PFSK-1 (cell line): Measurements from ENCODE around the gene PRPF8.

Experiments used
- FOXP2 ChIP-seq: optimal IDR thresholded peaks from 2 replicates; pipeline ENCODE3; 2011; ENCODE audit warnings: borderline replicate concordance, control low read depth, inconsistent platforms; ENCODE audit not compliant: insufficient read depth; ENCODE audit errors: extremely low read length, extremely low read depth
- POLR2AphosphoS5 ChIP-seq: IDR thresholded peaks from 2 replicates; pipeline ENCODE4 v1.6.1; 2012; ENCODE audit warnings: low read depth, mild to moderate bottlenecking, control low read depth, low read length, moderate library complexity
- SIN3A ChIP-seq: IDR thresholded peaks from 2 replicates; pipeline ENCODE4 v1.6.1; 2012; ENCODE audit warnings: mild to moderate bottlenecking, low read length, moderate library complexity, borderline replicate concordance; ENCODE audit not compliant: insufficient read depth
- TAF1 ChIP-seq: IDR thresholded peaks from 2 replicates; pipeline ENCODE4 v1.6.1; 2012; ENCODE audit warnings: low read length, control low read depth, borderline replicate concordance; ENCODE audit not compliant: insufficient read depth

DNA sequence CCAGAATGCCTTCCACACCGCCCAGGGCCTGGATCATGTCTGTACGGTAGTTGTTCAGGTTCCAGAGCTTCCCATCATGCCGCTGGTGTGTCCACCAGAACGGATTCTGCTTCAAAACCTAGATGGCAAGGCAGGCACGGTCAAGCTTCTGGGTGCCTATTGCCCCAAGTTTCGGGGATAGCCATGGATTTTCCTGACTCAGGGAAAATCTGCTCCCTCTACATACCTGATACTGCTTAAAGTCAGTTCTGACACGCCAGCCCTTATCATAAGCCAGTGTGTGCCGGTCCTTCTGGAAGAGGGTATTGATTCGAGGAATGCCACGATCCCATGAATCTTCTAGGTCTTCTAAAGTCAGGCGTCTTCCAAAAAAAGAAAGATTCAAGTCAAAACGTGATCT, 23.6 kb downstream of the PRPF8 start:
- TF ChIP-seq POLR2AphosphoS5 = no peak
- TF ChIP-seq TAF1 = no peak
- TF ChIP-seq SIN3A = no peak
- TF ChIP-seq FOXP2 = no peak
